Stimulated activated CD8-positive, alpha-beta memory T cell treated with anti-CD3 and anti-CD28 coated beads, Interleukin-4, amount 100 ng/mL, for 48 hours (primary cell): Measurements from ENCODE around the gene PNMA8C.
"Not testable (repeated sequence)": the region's sequence is repeated elsewhere in the genome, so short reads cannot be mapped to it uniquely, and the experiment has no call there.

Experiments used
- DNase-seq: peaks from one replicate; pipeline ENCODE4 v3.0.0-alpha.2; 2020

PNMA8C gene

GRCh38 chr19:46410205-46411087 is 18.3 kb downstream of the PNMA8C start:
- DNase-seq: no peak

- DNase-seq: no peak
These were observed 19.5 kb downstream of the PNMA8C start for GRCh38 chr19:46409191-46409590.

- no peak for DNase-seq
These were observed 20.1 kb downstream of the PNMA8C start for GRCh38 chr19:46408664-46409039.

GRCh38 chr19:46407856-46408663 is 20.7 kb downstream of the PNMA8C start:
- no peak for DNase-seq

- no peak for DNase-seq
These were observed 21.8 kb downstream of the PNMA8C start for GRCh38 chr19:46406976-46407375.

- DNase-seq: no peak
These were observed 23.8 kb downstream of the PNMA8C start for GRCh38 chr19:46404753-46405468.

GRCh38 chr19:46404055-46404752 is 24.5 kb downstream of the PNMA8C start:
- no peak for DNase-seq

GRCh38 chr19:46402725-46403124 is 26.0 kb downstream of the PNMA8C start:
- no peak for DNase-seq

GRCh38 chr19:46397801-46398479 is 30.8 kb downstream of the PNMA8C start:
- DNase-seq: not testable (repeated sequence)

- no peak for DNase-seq
These were observed 34.3 kb downstream of the PNMA8C start for GRCh38 chr19:46394402-46394797.

GRCh38 chr19:46393456-46394401 is 35.0 kb downstream of the PNMA8C start:
- DNase-seq: no peak

GRCh38 chr19:46392837-46393236 is 35.9 kb downstream of the PNMA8C start:
- no peak for DNase-seq

GRCh38 chr19:46392252-46392801 is 36.4 kb downstream of the PNMA8C start:
- no peak for DNase-seq

- no peak for DNase-seq
These were observed 37.2 kb downstream of the PNMA8C start for GRCh38 chr19:46391296-46392251.

- no peak for DNase-seq
These were observed 37.9 kb downstream of the PNMA8C start for GRCh38 chr19:46390866-46391265.

GRCh38 chr19:46390121-46390858 is 38.4 kb downstream of the PNMA8C start:
- no peak for DNase-seq

- DNase-seq: no peak
These were observed 40.2 kb downstream of the PNMA8C start for GRCh38 chr19:46388311-46389095.

GRCh38 chr19:46387713-46388130 is 41.0 kb downstream of the PNMA8C start:
- no peak for DNase-seq
